Gastroesophageal sphincter (tissue), 3 donors: ENCODE measurements around the gene CYSLTR2.

Source experiments
- POLR2AphosphoS5 ChIP-seq: sonication (generic); formaldehyde crosslinking; IDR thresholded peaks from one replicate; pipeline ENCODE4 v1.6.1; 2017; ENCODE audit warnings: antibody characterized with exemption
- TF ChIP-seq, protein P1 (sequence below), 4 experiments: fragments of 200-600 bp in 2 of 4; fragments of 450-650 bp in 2 of 4; sonication (generic) in 1 of 4; IDR thresholded peaks; one replicate each; pipeline ENCODE4 v1.5.1; 2017 to 2019; ENCODE audit warnings: antibody characterized with exemption in 4 of 4, mild to moderate bottlenecking in 2 of 4, moderate library complexity in 2 of 4

DNA sequence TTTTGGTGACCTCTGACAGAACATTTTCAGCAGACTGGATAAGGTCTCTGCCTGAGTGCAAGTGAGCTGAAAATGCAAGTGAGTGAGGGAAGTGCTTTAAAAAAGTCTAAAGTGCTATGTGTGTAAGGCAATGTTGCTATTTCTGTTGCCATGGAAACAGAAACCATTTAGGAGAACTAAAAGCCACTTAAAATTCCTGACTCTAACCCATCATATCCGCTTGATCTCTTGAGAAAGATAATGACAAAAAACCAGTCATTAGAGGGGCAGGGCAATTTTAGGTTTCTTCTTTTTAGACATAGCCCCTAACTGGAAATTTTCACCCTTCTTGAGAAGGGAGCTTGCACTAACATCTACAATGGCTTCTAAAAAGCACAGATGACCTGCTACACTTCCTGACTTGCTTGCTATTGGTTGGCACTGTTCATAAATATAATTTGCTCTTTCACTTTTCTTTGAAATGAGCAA, at the start of gene CYSLTR2:
- no peak for TF ChIP-seq POLR2AphosphoS5
- TF ChIP-seq, protein P1, sequence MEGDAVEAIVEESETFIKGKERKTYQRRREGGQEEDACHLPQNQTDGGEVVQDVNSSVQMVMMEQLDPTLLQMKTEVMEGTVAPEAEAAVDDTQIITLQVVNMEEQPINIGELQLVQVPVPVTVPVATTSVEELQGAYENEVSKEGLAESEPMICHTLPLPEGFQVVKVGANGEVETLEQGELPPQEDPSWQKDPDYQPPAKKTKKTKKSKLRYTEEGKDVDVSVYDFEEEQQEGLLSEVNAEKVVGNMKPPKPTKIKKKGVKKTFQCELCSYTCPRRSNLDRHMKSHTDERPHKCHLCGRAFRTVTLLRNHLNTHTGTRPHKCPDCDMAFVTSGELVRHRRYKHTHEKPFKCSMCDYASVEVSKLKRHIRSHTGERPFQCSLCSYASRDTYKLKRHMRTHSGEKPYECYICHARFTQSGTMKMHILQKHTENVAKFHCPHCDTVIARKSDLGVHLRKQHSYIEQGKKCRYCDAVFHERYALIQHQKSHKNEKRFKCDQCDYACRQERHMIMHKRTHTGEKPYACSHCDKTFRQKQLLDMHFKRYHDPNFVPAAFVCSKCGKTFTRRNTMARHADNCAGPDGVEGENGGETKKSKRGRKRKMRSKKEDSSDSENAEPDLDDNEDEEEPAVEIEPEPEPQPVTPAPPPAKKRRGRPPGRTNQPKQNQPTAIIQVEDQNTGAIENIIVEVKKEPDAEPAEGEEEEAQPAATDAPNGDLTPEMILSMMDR (IDR thresholded peaks at IDR 0.05) = no peak
